Measurements from ENCODE around the gene LCN9. TPM values are rescaled to one million over a fixed set of nuclear protein-coding genes. Genes with fewer than 3 reads are reported as not detected.

LCN9 gene
- total and polyA plus RNA-seq, 9 of the 15 experiments (the other 6 are each of a cell fraction or from before 2014, with no cell fraction given), result not detected

- TF ChIP-seq, protein P1, sequence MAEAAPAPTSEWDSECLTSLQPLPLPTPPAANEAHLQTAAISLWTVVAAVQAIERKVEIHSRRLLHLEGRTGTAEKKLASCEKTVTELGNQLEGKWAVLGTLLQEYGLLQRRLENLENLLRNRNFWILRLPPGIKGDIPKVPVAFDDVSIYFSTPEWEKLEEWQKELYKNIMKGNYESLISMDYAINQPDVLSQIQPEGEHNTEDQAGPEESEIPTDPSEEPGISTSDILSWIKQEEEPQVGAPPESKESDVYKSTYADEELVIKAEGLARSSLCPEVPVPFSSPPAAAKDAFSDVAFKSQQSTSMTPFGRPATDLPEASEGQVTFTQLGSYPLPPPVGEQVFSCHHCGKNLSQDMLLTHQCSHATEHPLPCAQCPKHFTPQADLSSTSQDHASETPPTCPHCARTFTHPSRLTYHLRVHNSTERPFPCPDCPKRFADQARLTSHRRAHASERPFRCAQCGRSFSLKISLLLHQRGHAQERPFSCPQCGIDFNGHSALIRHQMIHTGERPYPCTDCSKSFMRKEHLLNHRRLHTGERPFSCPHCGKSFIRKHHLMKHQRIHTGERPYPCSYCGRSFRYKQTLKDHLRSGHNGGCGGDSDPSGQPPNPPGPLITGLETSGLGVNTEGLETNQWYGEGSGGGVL (CRISPR knock-in tag; IDR thresholded peaks at IDR 0.05), result no peak
- no peak for TF ChIP-seq CBX3 (IDR thresholded peaks at IDR 0.05; ENCODE audit: borderline replicate concordance in 1 of 2, low read length in 2 of 2)
- no peak for TF ChIP-seq NRF1 (conservative IDR thresholded peaks at IDR 0.05 in 1 of 2, IDR thresholded peaks at IDR 0.05 in 1 of 2)
These were observed 24.1 kb downstream of the LCN9 start (continued) for GRCh38 chr9:135687216-135687615.

- ATAC-seq (no peak), DNase-seq (ENCODE audit: extremely low read depth in 1 of 4, low spot score in 3 of 4) (no peak), FAIRE-seq (no peak)
- POLR2A ChIA-PET, result no interaction called here
- no peaks in the 10 kb centered on the region; the same call in 1 of the 2 replicates for H3K9me3 ChIP-seq (replicated peaks; ENCODE audit: control insufficient read depth, insufficient read depth, low read depth, low read length)
- peaks cover 25 to 84% of the 10 kb centered on the region in 2 experiments; a peak in 4 of 5 replicates for H3K27me3 ChIP-seq (ENCODE audit: control insufficient read depth in 2 of 2, insufficient read depth in 2 of 2, low read length in 2 of 2)
- peaks cover 0 to 23% of the 10 kb centered on the region in 2 experiments; a peak in 1 of 5 replicates for H3K4me1 ChIP-seq (replicated peaks in 1 of 2; ENCODE audit: control insufficient read depth in 2 of 2, insufficient read depth in 2 of 2, low read length in 2 of 2)
- intact Hi-C loops (cut with micrococcal nuclease) (loop anchor here (10.0 kb wide), 1 partner anchor 84 kb away; no protein-coding TSS in a partner anchor), in situ Hi-C loops (cut with MboI) (no loop called here)
- H2AFZ ChIP-seq (ENCODE audit: low read depth, low read length), result no peak overlapping the region
- no peak overlapping the region for H3K4me3 ChIP-seq
- H3K27ac ChIP-seq (ENCODE audit: extremely low read depth, low read depth, low read length), result no peak overlapping the region
- 2% methylated on average over 10 of the region's 10 CpGs for WGBS (ENCODE audit: insufficient coverage, low coverage, missing lambda C conversion rate)
- H3K36me3 ChIP-seq (ENCODE audit: control insufficient read depth, insufficient read depth, low read length), result no peaks in the 10 kb centered on the region
- no peaks in the 10 kb centered on the region; the same call in none of the 2 replicates for H4K20me1 ChIP-seq (replicated peaks; ENCODE audit: control insufficient read depth, insufficient read depth, low read length)
- H3K4me2 ChIP-seq (ENCODE audit: insufficient read depth, low read length), result no peak overlapping the region
- no peaks in the 10 kb centered on the region for H3K9me1 ChIP-seq (ENCODE audit: control insufficient read depth, insufficient read depth, low read length)
- H3K79me2 ChIP-seq (ENCODE audit: control insufficient read depth, insufficient read depth, low read length), result no peaks in the 10 kb centered on the region
- CTCF ChIA-PET (ENCODE audit: low intra/inter-chr PET ratio), result no interaction called here
- 0 out of 4 replicates have a peak overlapping the region, but pooled peaks of 1 of the 2 experiments have one; percentile 35 for H3K9ac ChIP-seq (ENCODE audit: insufficient read depth in 1 of 2, low read depth in 2 of 2, low read length in 2 of 2)
- no TSS peak for BruUV-seq (replicated peaks)
- no peak for TF ChIP-seq ID3 (CRISPR knock-in tag; IDR thresholded peaks at IDR 0.05)
- TF ChIP-seq ID3 (tag; IDR thresholded peaks at IDR 0.05), result no peak
- TF ChIP-seq, protein P2, sequence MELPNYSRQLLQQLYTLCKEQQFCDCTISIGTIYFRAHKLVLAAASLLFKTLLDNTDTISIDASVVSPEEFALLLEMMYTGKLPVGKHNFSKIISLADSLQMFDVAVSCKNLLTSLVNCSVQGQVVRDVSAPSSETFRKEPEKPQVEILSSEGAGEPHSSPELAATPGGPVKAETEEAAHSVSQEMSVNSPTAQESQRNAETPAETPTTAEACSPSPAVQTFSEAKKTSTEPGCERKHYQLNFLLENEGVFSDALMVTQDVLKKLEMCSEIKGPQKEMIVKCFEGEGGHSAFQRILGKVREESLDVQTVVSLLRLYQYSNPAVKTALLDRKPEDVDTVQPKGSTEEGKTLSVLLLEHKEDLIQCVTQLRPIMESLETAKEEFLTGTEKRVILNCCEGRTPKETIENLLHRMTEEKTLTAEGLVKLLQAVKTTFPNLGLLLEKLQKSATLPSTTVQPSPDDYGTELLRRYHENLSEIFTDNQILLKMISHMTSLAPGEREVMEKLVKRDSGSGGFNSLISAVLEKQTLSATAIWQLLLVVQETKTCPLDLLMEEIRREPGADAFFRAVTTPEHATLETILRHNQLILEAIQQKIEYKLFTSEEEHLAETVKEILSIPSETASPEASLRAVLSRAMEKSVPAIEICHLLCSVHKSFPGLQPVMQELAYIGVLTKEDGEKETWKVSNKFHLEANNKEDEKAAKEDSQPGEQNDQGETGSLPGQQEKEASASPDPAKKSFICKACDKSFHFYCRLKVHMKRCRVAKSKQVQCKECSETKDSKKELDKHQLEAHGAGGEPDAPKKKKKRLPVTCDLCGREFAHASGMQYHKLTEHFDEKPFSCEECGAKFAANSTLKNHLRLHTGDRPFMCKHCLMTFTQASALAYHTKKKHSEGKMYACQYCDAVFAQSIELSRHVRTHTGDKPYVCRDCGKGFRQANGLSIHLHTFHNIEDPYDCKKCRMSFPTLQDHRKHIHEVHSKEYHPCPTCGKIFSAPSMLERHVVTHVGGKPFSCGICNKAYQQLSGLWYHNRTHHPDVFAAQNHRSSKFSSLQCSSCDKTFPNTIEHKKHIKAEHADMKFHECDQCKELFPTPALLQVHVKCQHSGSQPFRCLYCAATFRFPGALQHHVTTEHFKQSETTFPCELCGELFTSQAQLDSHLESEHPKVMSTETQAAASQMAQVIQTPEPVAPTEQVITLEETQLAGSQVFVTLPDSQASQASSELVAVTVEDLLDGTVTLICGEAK (IDR thresholded peaks at IDR 0.05), result no peak
- TF ChIP-seq, protein P2 (CRISPR knock-in tag; IDR thresholded peaks at IDR 0.05), result no peak
- TF ChIP-seq SMARCC2 (IDR thresholded peaks at IDR 0.05; ENCODE audit: low read depth), result no peak
- TF ChIP-seq SMARCE1 (IDR thresholded peaks at IDR 0.05), result no peak
- TF ChIP-seq BCOR (IDR thresholded peaks at IDR 0.05), result no peak
These were observed 25.9 kb downstream of the LCN9 start for GRCh38 chr9:135689011-135689410.

All from K562 (cell line).